ENCODE results near the gene C1D.

DNA sequence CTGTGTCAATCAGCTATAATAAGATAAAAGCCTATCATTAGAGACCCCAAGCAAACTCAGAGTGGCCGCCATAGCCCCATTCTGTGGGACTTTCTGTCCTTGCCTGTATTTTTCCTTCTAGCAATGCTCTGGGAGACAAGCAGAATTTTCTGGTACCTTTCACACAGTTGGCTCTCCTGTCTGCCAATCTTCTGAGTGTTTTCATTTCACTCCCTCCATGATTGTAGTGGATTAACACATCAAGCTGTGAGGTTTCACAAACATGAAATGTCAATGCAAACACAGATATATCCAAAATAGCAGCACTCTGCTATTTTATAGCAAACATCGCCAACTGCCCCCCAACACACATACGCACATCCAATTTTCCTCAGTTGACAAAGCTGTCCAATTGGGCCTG, 64.9 kb downstream of the C1D start:
- TF ChIP-seq, protein P1, sequence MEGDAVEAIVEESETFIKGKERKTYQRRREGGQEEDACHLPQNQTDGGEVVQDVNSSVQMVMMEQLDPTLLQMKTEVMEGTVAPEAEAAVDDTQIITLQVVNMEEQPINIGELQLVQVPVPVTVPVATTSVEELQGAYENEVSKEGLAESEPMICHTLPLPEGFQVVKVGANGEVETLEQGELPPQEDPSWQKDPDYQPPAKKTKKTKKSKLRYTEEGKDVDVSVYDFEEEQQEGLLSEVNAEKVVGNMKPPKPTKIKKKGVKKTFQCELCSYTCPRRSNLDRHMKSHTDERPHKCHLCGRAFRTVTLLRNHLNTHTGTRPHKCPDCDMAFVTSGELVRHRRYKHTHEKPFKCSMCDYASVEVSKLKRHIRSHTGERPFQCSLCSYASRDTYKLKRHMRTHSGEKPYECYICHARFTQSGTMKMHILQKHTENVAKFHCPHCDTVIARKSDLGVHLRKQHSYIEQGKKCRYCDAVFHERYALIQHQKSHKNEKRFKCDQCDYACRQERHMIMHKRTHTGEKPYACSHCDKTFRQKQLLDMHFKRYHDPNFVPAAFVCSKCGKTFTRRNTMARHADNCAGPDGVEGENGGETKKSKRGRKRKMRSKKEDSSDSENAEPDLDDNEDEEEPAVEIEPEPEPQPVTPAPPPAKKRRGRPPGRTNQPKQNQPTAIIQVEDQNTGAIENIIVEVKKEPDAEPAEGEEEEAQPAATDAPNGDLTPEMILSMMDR (IDR thresholded peaks at IDR 0.05): no peak
- TF ChIP-seq ZFX (IDR thresholded peaks at IDR 0.05; ENCODE audit: borderline replicate concordance): no peak

Measured in 22Rv1 (cell line).